Measurements from ENCODE around the gene NAP1L4.

GRCh38 chr11:2974272-2974671, 17.9 kb downstream of the NAP1L4 start:
- no peak for TF ChIP-seq CTCF (conservative IDR thresholded peaks at IDR 0.05; ENCODE audit: low read depth, low read length)
- TF ChIP-seq POLR2A (IDR thresholded peaks at IDR 0.05; ENCODE audit: low read depth, low read length) = no peak
- TF ChIP-seq RFX5 (IDR thresholded peaks at IDR 0.05; ENCODE audit: low read depth, low read length) = no peak
- no peak for TF ChIP-seq BHLHE40 (IDR thresholded peaks at IDR 0.05; ENCODE audit: low read depth, low read length)
- no peak for TF ChIP-seq CEBPB (IDR thresholded peaks at IDR 0.05; ENCODE audit: low read depth, low read length)

Data from IMR-90 (cell line).